Measurements from ENCODE around the gene ZNF234. TPM values are rescaled to one million over a fixed set of nuclear protein-coding genes. Genes with fewer than 3 reads are reported as not detected.
"Not testable (repeated sequence)": the region's sequence is repeated elsewhere in the genome, so short reads cannot be mapped to it uniquely, and the experiment has no call there.

ZNF234 gene
- total and polyA plus RNA-seq, 2 donors (not counting 1 experiment from before 2014, with no cell fraction given) = 3.1 to 27.5 TPM

- Mint-ChIP-seq H3K27ac (no peak overlapping the region), H3K4me1 (peaks cover 6% of the 10 kb centered on the region), H3K27me3 (peaks cover 17% of the 10 kb centered on the region), H3K4me3 (no peak overlapping the region), H3K9me3 (ENCODE audit: insufficient read depth) (peaks cover 6% of the 10 kb centered on the region)
- ATAC-seq (ENCODE audit: low read depth) (no peak), DNase-seq (no peak)
- H4K20me1 ChIP-seq (ENCODE audit: control insufficient read depth, insufficient read depth, low read length, poor library complexity, severe bottlenecking) = no peaks in the 10 kb centered on the region
- peaks cover 0 to 4% of the 10 kb centered on the region in 2 donors for H3K4me1 ChIP-seq (ENCODE audit: control insufficient read depth in 2 of 2, insufficient read depth in 2 of 2, low read length in 2 of 2)
- TF ChIP-seq CTCF (IDR thresholded peaks at IDR 0.05) = no peak
- TF ChIP-seq EZH2 (IDR thresholded peaks at IDR 0.05; ENCODE audit: borderline replicate concordance, insufficient read depth, low read depth, low read length, poor library complexity, severe bottlenecking) = no peak
- no peak overlapping the region for H3K9ac ChIP-seq (ENCODE audit: low read length)
- H3K36me3 ChIP-seq (replicated peaks in 1 of 2; ENCODE audit: control extremely low read depth in 1 of 2, control insufficient read depth in 1 of 2, extremely low read depth in 1 of 2, insufficient read depth in 2 of 2, low read length in 1 of 2) = no peaks in the 10 kb centered on the region
- no peak overlapping the region for H3K27ac ChIP-seq (ENCODE audit: low read length in 2 of 2)
- H3K79me2 ChIP-seq (ENCODE audit: control insufficient read depth, insufficient read depth, low read length) = no peaks in the 10 kb centered on the region
- H3K27me3 ChIP-seq (replicated peaks in 1 of 4; ENCODE audit: control extremely low read depth in 1 of 4, control insufficient read depth in 3 of 4, insufficient read depth in 4 of 4, low read length in 3 of 4) = no peaks in the 10 kb centered on the region
- WGBS (ENCODE audit: insufficient coverage) = no CpG with 5 or more reads among the region's 1 CpG
- ChIA-PET POLR2A (no interaction called here), CTCF (no interaction called here)
- no peak overlapping the region for H3K4me2 ChIP-seq (replicated peaks; ENCODE audit: low read depth, low read length, poor library complexity, severe bottlenecking)
- intact Hi-C loops (cut with micrococcal nuclease) = no loop called here
- H3K4me3 ChIP-seq (ENCODE audit: control extremely low read depth in 1 of 5, extremely low read depth in 1 of 5, insufficient read depth in 1 of 5, low read depth in 2 of 5, low read length in 4 of 5) = no peak overlapping the region
- peaks cover 4 to 26% (median 12%) of the 10 kb centered on the region in 3 donors for H3K9me3 ChIP-seq (ENCODE audit: control extremely low read depth in 1 of 3, control insufficient read depth in 2 of 3, insufficient read depth in 1 of 3, low read length in 2 of 3)
- no peak overlapping the region for H2AFZ ChIP-seq (ENCODE audit: insufficient read depth, low read depth, low read length, poor library complexity, severe bottlenecking)
Observed at GRCh38 chr19:44202470-44202869, 61.1 kb downstream of the ZNF234 start.

GRCh38 chr19:44202974-44203373, 61.6 kb downstream of the ZNF234 start:
- 93% methylated on average over 2 of the region's 2 CpGs for WGBS (ENCODE audit: insufficient coverage)
- intact Hi-C loops (cut with micrococcal nuclease) = no loop called here
- H3K4me3 ChIP-seq (ENCODE audit: control extremely low read depth in 1 of 5, extremely low read depth in 1 of 5, insufficient read depth in 1 of 5, low read depth in 2 of 5, low read length in 4 of 5) = no peak overlapping the region
- peaks cover 4 to 7% of the 10 kb centered on the region in 2 donors for H3K4me1 ChIP-seq (ENCODE audit: control insufficient read depth in 2 of 2, insufficient read depth in 2 of 2, low read length in 2 of 2)
- no peak overlapping the region for H3K4me2 ChIP-seq (replicated peaks; ENCODE audit: low read depth, low read length, poor library complexity, severe bottlenecking)
- H2AFZ ChIP-seq (ENCODE audit: insufficient read depth, low read depth, low read length, poor library complexity, severe bottlenecking) = no peak overlapping the region
- peaks cover 6 to 29% (median 12%) of the 10 kb centered on the region in 3 donors for H3K9me3 ChIP-seq (ENCODE audit: control extremely low read depth in 1 of 3, control insufficient read depth in 2 of 3, insufficient read depth in 1 of 3, low read length in 2 of 3)
- H3K36me3 ChIP-seq (replicated peaks in 1 of 2; ENCODE audit: control extremely low read depth in 1 of 2, control insufficient read depth in 1 of 2, extremely low read depth in 1 of 2, insufficient read depth in 2 of 2, low read length in 1 of 2) = no peaks in the 10 kb centered on the region
- H3K9ac ChIP-seq (ENCODE audit: low read length) = no peak overlapping the region
- H3K79me2 ChIP-seq (ENCODE audit: control insufficient read depth, insufficient read depth, low read length) = no peaks in the 10 kb centered on the region
- ChIA-PET POLR2A (no interaction called here), CTCF (no interaction called here)
- ATAC-seq (ENCODE audit: low read depth) = no peak
- Mint-ChIP-seq H3K27me3 (peaks cover 17% of the 10 kb centered on the region), H3K27ac (no peak overlapping the region), H3K9me3 (ENCODE audit: insufficient read depth) (peaks cover 7% of the 10 kb centered on the region), H3K4me1 (peaks cover 10% of the 10 kb centered on the region), H3K4me3 (no peak overlapping the region)
- no peak overlapping the region for H3K27ac ChIP-seq (ENCODE audit: low read length in 2 of 2)
- TF ChIP-seq CTCF (IDR thresholded peaks at IDR 0.05) (no peak), EZH2 (IDR thresholded peaks at IDR 0.05; ENCODE audit: borderline replicate concordance, insufficient read depth, low read depth, low read length, poor library complexity, severe bottlenecking) (no peak)
- DNase-seq = no peak
- H3K27me3 ChIP-seq (replicated peaks in 1 of 4; ENCODE audit: control extremely low read depth in 1 of 4, control insufficient read depth in 3 of 4, insufficient read depth in 4 of 4, low read length in 3 of 4) = no peaks in the 10 kb centered on the region
- no peaks in the 10 kb centered on the region for H4K20me1 ChIP-seq (ENCODE audit: control insufficient read depth, insufficient read depth, low read length, poor library complexity, severe bottlenecking)

GRCh38 chr19:44203877-44204276, 62.5 kb downstream of the ZNF234 start:
- DNase-seq; CTCF ChIA-PET; H3K36me3 ChIP-seq (replicated peaks in 1 of 2; ENCODE audit: control extremely low read depth in 1 of 2, control insufficient read depth in 1 of 2, extremely low read depth in 1 of 2, insufficient read depth in 2 of 2, low read length in 1 of 2); H3K9me3 Mint-ChIP-seq (ENCODE audit: insufficient read depth); H3K4me3 Mint-ChIP-seq; H3K4me2 ChIP-seq (replicated peaks; ENCODE audit: low read depth, low read length, poor library complexity, severe bottlenecking); H4K20me1 ChIP-seq (ENCODE audit: control insufficient read depth, insufficient read depth, low read length, poor library complexity, severe bottlenecking); H3K27ac Mint-ChIP-seq; H3K4me1 ChIP-seq (ENCODE audit: control insufficient read depth in 2 of 2, insufficient read depth in 2 of 2, low read length in 2 of 2); H3K27me3 ChIP-seq (replicated peaks in 1 of 4; ENCODE audit: control extremely low read depth in 1 of 4, control insufficient read depth in 3 of 4, insufficient read depth in 4 of 4, low read length in 3 of 4); H3K27ac ChIP-seq (ENCODE audit: low read length in 2 of 2); H2AFZ ChIP-seq (ENCODE audit: insufficient read depth, low read depth, low read length, poor library complexity, severe bottlenecking); ATAC-seq (ENCODE audit: low read depth); POLR2A ChIA-PET; H3K79me2 ChIP-seq (ENCODE audit: control insufficient read depth, insufficient read depth, low read length); intact Hi-C loops (cut with micrococcal nuclease); H3K4me3 ChIP-seq (ENCODE audit: control extremely low read depth in 1 of 5, extremely low read depth in 1 of 5, insufficient read depth in 1 of 5, low read depth in 2 of 5, low read length in 4 of 5); H3K9ac ChIP-seq (ENCODE audit: low read length): not testable (repeated sequence)
- peaks cover 11% of the 10 kb centered on the region for H3K4me1 Mint-ChIP-seq
- WGBS (ENCODE audit: insufficient coverage) = 89% methylated on average over 18 of the region's 31 CpGs
- H3K27me3 Mint-ChIP-seq = peaks cover 17% of the 10 kb centered on the region
- H3K9me3 ChIP-seq (ENCODE audit: control extremely low read depth in 1 of 3, control insufficient read depth in 2 of 3, insufficient read depth in 1 of 3, low read length in 2 of 3) = peaks cover 6 to 26% (median 12%) of the 10 kb centered on the region in 3 donors
